Raji (cell line): ENCODE data around the gene ALDH1L2.
A peak's percentile ranks its signal among the peaks of the same experiment; 100 is the strongest.

Experiments used
- POLR2A ChIP-seq: IDR thresholded peaks from 2 replicates; pipeline ENCODE4 v1.6.1; 2011; ENCODE audit warnings: low read depth, low read length, control low read depth; ENCODE audit not compliant: insufficient read depth

The ALDH1L2 gene

DNA sequence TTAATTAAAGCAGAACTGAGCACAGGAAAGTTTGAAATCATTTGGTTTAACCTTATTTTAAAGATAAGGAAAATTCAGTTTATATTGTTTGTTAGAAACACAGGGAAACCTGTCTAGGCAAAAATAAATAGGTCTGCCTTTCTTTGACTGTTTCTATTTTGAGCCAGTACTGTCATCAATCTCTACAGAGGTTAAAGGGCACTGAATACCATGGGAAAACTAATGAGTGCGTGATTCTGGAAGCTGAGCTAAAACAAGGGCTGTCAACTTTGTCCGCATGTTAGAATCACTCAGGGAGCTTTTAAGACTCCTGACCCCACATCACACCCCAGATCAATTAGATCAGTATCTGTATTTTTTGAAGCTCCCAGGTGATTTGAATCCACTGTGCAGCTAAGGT is 59.3 kb downstream of the ALDH1L2 start:
- no peak for TF ChIP-seq POLR2A

GRCh38 chr12:105020241-105020962 is 63.9 kb downstream of the ALDH1L2 start:
- no peak for TF ChIP-seq POLR2A

DNA sequence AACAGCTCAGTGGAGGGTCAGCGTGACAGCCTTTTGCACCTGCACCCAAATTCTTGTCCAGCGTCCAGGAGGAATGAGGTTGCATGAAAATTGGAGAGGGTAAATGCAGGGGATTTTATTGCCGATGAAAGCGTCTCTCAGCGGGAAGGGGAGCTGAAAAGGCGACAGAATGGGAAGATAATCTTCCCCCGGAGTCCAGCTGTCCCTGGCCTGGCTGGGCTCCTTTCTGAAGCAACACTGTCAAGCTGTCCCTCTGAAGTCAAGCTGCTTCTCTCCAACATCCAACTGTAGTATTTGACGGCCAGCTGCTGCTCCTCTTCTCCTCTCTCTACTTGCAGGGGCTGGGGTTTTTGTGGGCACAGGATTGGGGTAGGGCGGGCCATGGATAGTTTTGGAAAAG is 65.5 kb downstream of the ALDH1L2 start:
- TF ChIP-seq POLR2A, result no peak

- no peak for TF ChIP-seq POLR2A
Observed at GRCh38 chr12:105018012-105018411, 66.2 kb downstream of the ALDH1L2 start.

DNA sequence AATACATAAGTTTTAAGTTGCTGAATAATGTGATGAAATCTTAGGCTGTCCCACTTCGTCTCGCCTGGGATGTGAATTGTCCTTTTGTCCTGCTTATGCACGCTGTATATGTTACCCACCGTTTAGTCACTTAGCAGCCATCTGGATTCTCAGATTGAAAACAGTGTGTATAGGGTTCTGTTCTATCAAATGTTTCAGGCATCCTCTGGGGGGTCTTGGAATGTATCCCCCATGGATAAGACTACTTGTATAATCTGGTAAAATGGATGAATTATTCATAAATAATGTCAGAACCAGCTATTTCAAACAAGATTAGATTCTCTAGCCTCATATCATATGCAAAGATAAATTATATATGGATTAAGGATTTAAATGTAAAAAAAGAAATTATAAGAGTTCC is 68.7 kb downstream of the ALDH1L2 start:
- TF ChIP-seq POLR2A, result no peak

- no peak for TF ChIP-seq POLR2A
Observed at GRCh38 chr12:105014603-105015002, 69.7 kb downstream of the ALDH1L2 start.

GRCh38 chr12:105013892-105014291 is 70.4 kb downstream of the ALDH1L2 start:
- no peak for TF ChIP-seq POLR2A

DNA sequence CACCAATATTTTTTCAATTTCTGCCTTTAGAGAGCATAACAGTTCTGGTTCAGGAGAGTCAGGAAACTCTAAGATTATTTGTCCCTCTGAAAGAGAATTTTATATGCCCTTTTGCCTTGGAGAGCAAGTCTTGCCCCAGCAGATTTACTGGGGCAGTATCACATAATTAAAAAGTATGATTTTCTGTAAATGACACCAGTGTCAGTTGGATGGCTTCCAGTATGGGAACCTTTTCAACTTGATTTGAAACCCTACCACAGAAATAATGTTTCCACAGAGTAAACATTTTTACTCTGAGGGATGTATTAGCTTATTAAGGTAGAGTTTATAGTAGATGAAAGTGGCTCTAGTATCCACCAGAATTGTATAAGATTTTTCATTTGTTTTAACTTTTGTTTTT is 82.8 kb downstream of the ALDH1L2 start:
- no peak for TF ChIP-seq POLR2A

GRCh38 chr12:104999347-104999685 is 84.9 kb downstream of the ALDH1L2 start:
- TF ChIP-seq POLR2A, result no peak

DNA sequence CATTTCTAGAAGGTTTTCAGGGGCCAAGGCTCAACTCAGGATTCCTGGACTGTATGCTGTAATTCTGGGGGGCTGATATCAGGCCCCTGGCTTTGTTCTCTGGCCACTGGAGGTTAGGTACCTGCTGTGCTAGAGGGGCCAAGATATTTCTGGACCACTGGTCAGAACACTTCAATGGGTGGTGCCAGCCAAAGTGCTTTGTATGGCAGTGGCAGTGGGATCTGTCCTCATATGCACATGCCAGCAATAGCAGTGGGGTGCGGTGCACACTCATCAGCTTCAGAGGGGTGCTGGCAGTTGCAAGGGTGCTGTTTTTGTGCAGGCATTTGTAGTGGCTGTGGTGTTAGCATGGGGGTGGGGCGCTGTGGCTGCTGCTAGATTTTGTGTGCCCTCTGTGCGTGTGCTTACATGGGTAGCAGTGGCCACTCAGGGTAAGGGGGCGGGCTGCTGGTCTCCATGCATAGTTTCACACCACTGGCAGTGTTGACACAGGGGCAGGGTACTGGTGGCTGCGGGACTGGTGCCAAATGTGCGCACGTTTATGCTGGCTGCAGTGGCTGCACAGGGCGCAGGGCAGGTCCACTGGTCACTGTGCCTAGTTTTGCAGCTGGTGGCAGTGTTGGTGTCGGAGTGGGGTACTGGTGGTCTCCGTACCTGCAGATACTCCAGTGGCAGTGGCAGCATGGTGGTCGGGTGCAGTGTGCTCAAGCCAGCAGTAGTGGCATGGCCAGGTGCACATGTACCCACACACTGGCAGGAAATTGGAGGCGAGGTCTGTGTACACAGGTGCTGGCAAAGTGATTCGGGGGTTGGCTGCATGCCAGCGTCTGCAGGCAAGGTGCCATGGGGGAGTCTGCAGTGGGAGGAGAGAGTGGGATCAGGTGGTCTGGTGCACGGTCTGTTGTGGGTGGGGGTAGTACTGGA is 85.6 kb downstream of the ALDH1L2 start:
- no peak for TF ChIP-seq POLR2A

DNA sequence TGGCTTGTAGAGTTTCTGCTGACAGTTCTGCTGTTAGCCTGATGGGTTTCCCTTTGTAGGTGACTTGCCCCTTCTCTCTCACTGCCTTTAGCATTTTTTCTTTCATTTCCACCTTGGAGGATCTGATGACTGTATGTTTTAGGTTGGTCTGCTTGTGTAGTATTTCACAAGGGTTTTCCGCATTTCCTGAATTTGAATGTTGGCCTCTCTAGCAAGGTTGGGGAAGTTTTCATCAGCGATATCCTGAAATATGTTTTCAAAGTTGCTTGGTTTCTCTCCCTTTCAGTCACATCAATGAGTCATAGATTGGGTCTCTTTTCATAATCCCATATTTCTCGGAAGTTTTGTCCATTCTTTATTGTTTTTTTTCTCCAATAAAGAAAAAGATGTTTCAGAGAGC is 86.7 kb downstream of the ALDH1L2 start:
- no peak for TF ChIP-seq POLR2A

GRCh38 chr12:104994336-104994735 is 89.9 kb downstream of the ALDH1L2 start:
- TF ChIP-seq POLR2A, result no peak

DNA sequence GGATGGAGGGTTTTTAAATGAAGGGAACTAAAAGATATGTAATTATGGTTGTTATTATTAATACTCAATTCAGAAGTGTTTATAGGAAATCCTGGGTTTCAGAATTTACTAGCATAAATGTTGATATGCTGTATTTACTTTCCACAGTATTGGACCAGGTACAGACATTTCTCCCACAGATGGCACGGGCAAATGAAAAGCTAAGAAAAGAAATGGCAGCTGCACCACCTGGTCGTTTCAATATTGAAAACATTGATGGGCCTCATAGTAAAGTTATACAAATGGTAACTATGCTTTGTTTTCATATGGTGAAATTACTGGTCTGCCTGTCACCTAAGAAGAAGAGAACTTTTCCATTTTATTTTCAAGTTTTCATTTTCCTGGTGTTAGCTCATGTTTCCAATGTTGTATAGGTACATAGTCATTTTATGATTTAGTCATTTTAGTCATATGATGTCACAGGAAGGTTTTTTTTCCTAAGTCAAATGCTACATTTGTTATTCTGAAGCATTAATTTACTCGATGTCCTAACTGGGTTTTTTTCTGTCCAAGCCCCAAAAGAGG is 92.6 kb downstream of the ALDH1L2 start:
- TF ChIP-seq POLR2A, result no peak

DNA sequence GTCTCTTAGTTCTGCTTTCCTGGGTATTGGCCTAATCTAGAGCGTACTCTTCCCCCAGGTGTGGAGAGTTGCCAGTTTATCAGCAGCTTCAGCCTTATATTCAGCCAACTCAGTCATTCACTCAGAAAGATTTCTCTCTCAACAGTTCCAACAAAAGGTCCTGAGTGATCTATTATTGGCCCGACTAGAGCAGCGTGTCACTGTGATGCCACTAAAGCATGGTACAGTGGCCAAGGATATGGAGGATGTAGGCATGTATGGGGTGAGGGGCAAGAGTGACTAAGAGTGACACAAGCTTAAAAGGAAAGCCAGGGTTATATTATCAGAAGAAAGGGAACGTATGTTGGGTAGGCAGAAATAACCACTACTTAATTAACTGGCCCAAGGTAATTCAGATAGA is 93.3 kb downstream of the ALDH1L2 start:
- no peak for TF ChIP-seq POLR2A

- peak; percentile 97 for TF ChIP-seq POLR2A
Observed at GRCh38 chr12:104986022-104986941, 98.0 kb downstream of the ALDH1L2 start, which contains the start of gene NOPCHAP1. Gene NOPCHAP1, plus strand, starts transcription at chr12:104986316. Its CDS starts 37 bp downstream, at chr12:104986353.
